Measurements from ENCODE around the gene RYR3. TPM values are rescaled to one million over a fixed set of nuclear protein-coding genes. Genes with fewer than 3 reads are reported as not detected.

Gene RYR3
- polyA plus RNA-seq, 1 donor (not counting 4 experiments of a cell fraction or from before 2014, with no cell fraction given), result 0.04 TPM

GRCh38 chr15:33644304-33644703 lies 333.5 kb downstream of the RYR3 start:
- Histone ChIP-seq H3K4me3 (ENCODE audit: control insufficient read depth in 2 of 3, extremely low read depth in 1 of 3, insufficient read depth in 2 of 3, low read depth in 1 of 3, low read length in 3 of 3) (no peak overlapping the region), H3K9me3 (ENCODE audit: control insufficient read depth, low read depth, low read length) (no peaks in the 10 kb centered on the region), H4K20me1 (ENCODE audit: control insufficient read depth, extremely low read depth, insufficient read depth, low read length) (no peaks in the 10 kb centered on the region), H2AFZ (ENCODE audit: control insufficient read depth, low read length) (no peak overlapping the region), H3K4me1 (ENCODE audit: control insufficient read depth, extremely low read depth, insufficient read depth, low read length) (no peaks in the 10 kb centered on the region), H3K9ac (ENCODE audit: control insufficient read depth, extremely low read depth, insufficient read depth, low read length) (no peak overlapping the region), H3K9me1 (ENCODE audit: control insufficient read depth, extremely low read depth, insufficient read depth, low read length) (no peaks in the 10 kb centered on the region), H3K4me2 (ENCODE audit: control insufficient read depth, extremely low read depth, insufficient read depth, low read depth, low read length) (no peak overlapping the region), H3K36me3 (ENCODE audit: control insufficient read depth in 2 of 2, extremely low read depth in 1 of 2, insufficient read depth in 2 of 2, low read length in 2 of 2) (no peaks in the 10 kb centered on the region), H3K79me2 (ENCODE audit: control insufficient read depth, insufficient read depth, low read length) (no peaks in the 10 kb centered on the region), H3K27ac (ENCODE audit: control insufficient read depth, insufficient read depth, low read length) (no peak overlapping the region), H3K27me3 (ENCODE audit: control insufficient read depth, extremely low read depth, insufficient read depth, low read length) (peaks cover 12% of the 10 kb centered on the region)
- DNase-seq (ENCODE audit: low read depth, low spot score) (no peak), FAIRE-seq (no peak)
- TF ChIP-seq CTCF (optimal IDR thresholded peaks at IDR 0.05 in 1 of 3, IDR thresholded peaks at IDR 0.05 in 1 of 3, conservative IDR thresholded peaks at IDR 0.05 in 1 of 3; ENCODE audit: extremely low read depth in 1 of 3, insufficient read depth in 2 of 3, low read length in 3 of 3) (no peak), EZH2 (IDR thresholded peaks at IDR 0.05; ENCODE audit: low read length) (no peak)
- dilution Hi-C loops (cut with MboI; ENCODE audit: extremely low pct_ligation_motif_present, low sequenced_read_pairs), result no loop called here

- Histone ChIP-seq H3K4me1 (ENCODE audit: control insufficient read depth, extremely low read depth, insufficient read depth, low read length) (no peaks in the 10 kb centered on the region), H4K20me1 (ENCODE audit: control insufficient read depth, extremely low read depth, insufficient read depth, low read length) (no peaks in the 10 kb centered on the region), H3K9me1 (ENCODE audit: control insufficient read depth, extremely low read depth, insufficient read depth, low read length) (no peaks in the 10 kb centered on the region), H3K27ac (ENCODE audit: control insufficient read depth, insufficient read depth, low read length) (no peak overlapping the region), H3K9ac (ENCODE audit: control insufficient read depth, extremely low read depth, insufficient read depth, low read length) (no peak overlapping the region), H3K9me3 (ENCODE audit: control insufficient read depth, low read depth, low read length) (no peaks in the 10 kb centered on the region), H3K4me3 (ENCODE audit: control insufficient read depth in 2 of 3, extremely low read depth in 1 of 3, insufficient read depth in 2 of 3, low read depth in 1 of 3, low read length in 3 of 3) (no peak overlapping the region), H3K36me3 (ENCODE audit: control insufficient read depth in 2 of 2, extremely low read depth in 1 of 2, insufficient read depth in 2 of 2, low read length in 2 of 2) (no peaks in the 10 kb centered on the region), H2AFZ (ENCODE audit: control insufficient read depth, low read length) (no peak overlapping the region), H3K4me2 (ENCODE audit: control insufficient read depth, extremely low read depth, insufficient read depth, low read depth, low read length) (no peak overlapping the region), H3K27me3 (ENCODE audit: control insufficient read depth, extremely low read depth, insufficient read depth, low read length) (peaks cover 6% of the 10 kb centered on the region), H3K79me2 (ENCODE audit: control insufficient read depth, insufficient read depth, low read length) (no peaks in the 10 kb centered on the region)
- FAIRE-seq (no peak), DNase-seq (ENCODE audit: low read depth, low spot score) (no peak)
- no peak for TF ChIP-seq CTCF (optimal IDR thresholded peaks at IDR 0.05 in 1 of 3, IDR thresholded peaks at IDR 0.05 in 1 of 3, conservative IDR thresholded peaks at IDR 0.05 in 1 of 3; ENCODE audit: extremely low read depth in 1 of 3, insufficient read depth in 2 of 3, low read length in 3 of 3)
- no peak for TF ChIP-seq EZH2 (IDR thresholded peaks at IDR 0.05; ENCODE audit: low read length)
- dilution Hi-C loops (cut with MboI; ENCODE audit: extremely low pct_ligation_motif_present, low sequenced_read_pairs), result no loop called here
These were observed 336.0 kb downstream of the RYR3 start for GRCh38 chr15:33646744-33647143.
